Smooth muscle cell (in vitro differentiated cells): Measurements from ENCODE around the gene SNCAIP. TPM values are rescaled to one million over a fixed set of nuclear protein-coding genes. Genes with fewer than 3 reads are reported as not detected.

Experiments
- DNase-seq: peaks from one replicate; lab custom pipeline; 2025; ENCODE audit not compliant: unreplicated experiment; lab: John Stamatoyannopoulos, UW
- H2AFZ ChIP-seq: fragments of 200-600 bp; sonication (generic); 2 replicates; pipeline ENCODE4 v1.6.0; 2016; ENCODE audit warnings: antibody characterized with exemption, low read depth, mild to moderate bottlenecking
- H3F3A ChIP-seq: fragments of 200-600 bp; sonication (generic); 2 replicates; pipeline ENCODE4 v1.6.0; 2017; ENCODE audit warnings: antibody characterized with exemption, low read depth
- H3K27ac ChIP-seq: fragments of 200-600 bp; sonication (generic); 2 replicates; pipeline ENCODE4 v1.5.1; 2016; ENCODE audit warnings: low read depth, mild to moderate bottlenecking
- H3K27me3 ChIP-seq: fragments of 200-600 bp; sonication (generic); 2 replicates; pipeline ENCODE4 v1.6.1; 2016; ENCODE audit warnings: low read depth, mild to moderate bottlenecking
- H3K36me3 ChIP-seq: fragments of 200-600 bp; sonication (generic); 2 replicates; pipeline ENCODE4 v1.5.1; 2016; ENCODE audit warnings: low read depth
- H3K4me1 ChIP-seq: fragments of 200-600 bp; sonication (generic); 2 replicates; pipeline ENCODE4 v1.5.1; 2016; ENCODE audit warnings: low read depth
- H3K4me2 ChIP-seq: fragments of 200-600 bp; sonication (generic); 2 replicates; pipeline ENCODE4 v1.6.0; 2016; ENCODE audit warnings: mild to moderate bottlenecking
- H3K4me3 ChIP-seq: fragments of 200-600 bp; sonication (generic); 2 replicates; pipeline ENCODE4 v1.5.1; 2016; ENCODE audit warnings: mild to moderate bottlenecking
- H3K79me2 ChIP-seq: fragments of 200-600 bp; sonication (generic); 2 replicates; pipeline ENCODE4 v1.6.0; 2016; ENCODE audit warnings: low read depth, mild to moderate bottlenecking
- H3K9ac ChIP-seq: fragments of 200-600 bp; sonication (generic); 2 replicates; pipeline ENCODE4 v1.6.0; 2016; ENCODE audit warnings: low read depth
- H3K9me3 ChIP-seq: fragments of 200-600 bp; sonication (generic); replicated peaks from 2 replicates; pipeline ENCODE4 v1.5.1; 2016; ENCODE audit warnings: low read depth
- H4K20me1 ChIP-seq: fragments of 200-600 bp; sonication (generic); 2 replicates; pipeline ENCODE4 v1.6.0; 2016; ENCODE audit warnings: low read depth
- WGBS: methylation state at CpG from one replicate; pipeline ENCODE4 v1.1.7; 2016; ENCODE audit warnings: low lambda C conversion rate; 5-methylcytosine and 5-hydroxymethylcytosine counted together
- polyA plus RNA-seq: library from polyadenylated mRNA; unstranded; fragments of >200 nt; fragmentation: Nextera tagmentation; extraction: Ambion mirVana; gene quantifications from 2 replicates; pipeline ENCODE4 v1.2.1, GENCODE V29; 2016
- total RNA-seq: library from RNA; depleted of rRNA; stranded (reverse); fragments of >200 nt; gene quantifications from 2 replicates; pipeline ENCODE4 v1.2.3, GENCODE V29; 2014
- TF ChIP-seq, protein P1 (sequence below): fragments of 200-600 bp; sonication (generic); IDR thresholded peaks from 2 replicates; pipeline ENCODE4 v1.5.1; 2017; ENCODE audit warnings: borderline replicate concordance, mild to moderate bottlenecking, antibody characterized with exemption; ENCODE audit not compliant: insufficient read depth, poor library complexity, severe bottlenecking

The SNCAIP gene
- total and polyA plus RNA-seq, 2 experiments from 2014 or later, result 7.2 to 8.0 TPM

- peak overlapping the region; percentile 94 for H2AFZ ChIP-seq
- peak overlapping the region; percentile 78 for H3K9ac ChIP-seq
- H3K36me3 ChIP-seq, result no peaks in the 10 kb centered on the region
- WGBS, result 7% methylated on average over 10 of the region's 33 CpGs
- H3K27me3 ChIP-seq, result peaks cover 6% of the 10 kb centered on the region
- DNase-seq, result no peak
- H3K4me2 ChIP-seq, result peak overlapping the region; percentile 93
- no peaks in the 10 kb centered on the region for H3K4me1 ChIP-seq
- peak overlapping the region; percentile 73 for H3K4me3 ChIP-seq
- no peaks in the 10 kb centered on the region for H3F3A ChIP-seq
- H4K20me1 ChIP-seq, result peaks cover 11% of the 10 kb centered on the region
- H3K9me3 ChIP-seq, result no peaks in the 10 kb centered on the region
- TF ChIP-seq, protein P1, sequence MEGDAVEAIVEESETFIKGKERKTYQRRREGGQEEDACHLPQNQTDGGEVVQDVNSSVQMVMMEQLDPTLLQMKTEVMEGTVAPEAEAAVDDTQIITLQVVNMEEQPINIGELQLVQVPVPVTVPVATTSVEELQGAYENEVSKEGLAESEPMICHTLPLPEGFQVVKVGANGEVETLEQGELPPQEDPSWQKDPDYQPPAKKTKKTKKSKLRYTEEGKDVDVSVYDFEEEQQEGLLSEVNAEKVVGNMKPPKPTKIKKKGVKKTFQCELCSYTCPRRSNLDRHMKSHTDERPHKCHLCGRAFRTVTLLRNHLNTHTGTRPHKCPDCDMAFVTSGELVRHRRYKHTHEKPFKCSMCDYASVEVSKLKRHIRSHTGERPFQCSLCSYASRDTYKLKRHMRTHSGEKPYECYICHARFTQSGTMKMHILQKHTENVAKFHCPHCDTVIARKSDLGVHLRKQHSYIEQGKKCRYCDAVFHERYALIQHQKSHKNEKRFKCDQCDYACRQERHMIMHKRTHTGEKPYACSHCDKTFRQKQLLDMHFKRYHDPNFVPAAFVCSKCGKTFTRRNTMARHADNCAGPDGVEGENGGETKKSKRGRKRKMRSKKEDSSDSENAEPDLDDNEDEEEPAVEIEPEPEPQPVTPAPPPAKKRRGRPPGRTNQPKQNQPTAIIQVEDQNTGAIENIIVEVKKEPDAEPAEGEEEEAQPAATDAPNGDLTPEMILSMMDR, result no peak
- H3K79me2 ChIP-seq, result peaks cover 20% of the 10 kb centered on the region
- H3K27ac ChIP-seq, result peak overlapping the region; percentile 64
These were observed 508 bp upstream of the SNCAIP start for GRCh38 chr5:122311497-122311960.

DNA sequence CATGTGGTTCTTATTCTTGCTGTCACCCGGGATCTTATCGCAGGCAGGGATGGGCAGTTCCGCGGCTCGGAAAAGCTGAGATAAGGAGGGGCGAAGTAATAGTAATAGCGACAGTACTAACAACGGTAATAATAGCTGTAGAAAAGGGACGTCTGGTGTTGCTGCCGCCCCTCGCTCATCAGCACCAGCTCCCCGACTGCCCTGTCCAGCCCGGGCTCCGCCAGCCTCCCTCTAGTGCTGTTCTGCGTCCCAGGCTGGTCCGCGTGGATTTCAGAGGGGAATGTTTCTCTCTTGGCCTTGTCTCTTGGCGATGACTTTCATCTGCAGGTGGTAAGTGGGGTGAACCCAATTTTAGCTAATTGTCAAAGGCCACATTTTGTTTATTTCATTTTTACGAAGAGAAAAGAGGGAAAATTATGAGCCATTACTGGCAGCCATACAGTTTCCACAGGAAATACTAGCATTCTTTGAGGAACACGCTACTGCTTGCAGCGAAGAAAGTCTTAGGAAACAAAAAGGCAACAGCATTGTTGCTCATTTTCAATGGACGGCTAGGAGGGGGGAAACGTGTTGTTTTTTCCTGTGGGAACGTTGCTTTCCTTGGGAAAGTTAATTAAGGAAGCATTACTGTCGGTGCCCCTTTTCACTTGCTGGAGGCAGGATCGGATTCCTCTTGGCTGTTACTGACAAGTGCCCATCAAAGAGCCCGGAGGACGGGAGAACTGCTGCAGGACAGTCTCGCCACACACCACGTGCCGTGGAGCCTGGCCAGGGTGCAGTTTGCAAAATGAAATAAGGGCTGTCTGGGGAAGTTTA lies 762 bp downstream of the SNCAIP start:
- no peaks in the 10 kb centered on the region for H3F3A ChIP-seq
- H3K27me3 ChIP-seq, result peaks cover 6% of the 10 kb centered on the region
- H3K27ac ChIP-seq, result peak overlapping the region; percentile 20
- H3K36me3 ChIP-seq, result no peaks in the 10 kb centered on the region
- WGBS, result 3% methylated on average over 31 of the region's 31 CpGs
- peak overlapping the region; percentile 85 for H3K4me2 ChIP-seq
- no peaks in the 10 kb centered on the region for H3K4me1 ChIP-seq
- H4K20me1 ChIP-seq, result peaks cover 11% of the 10 kb centered on the region
- peak overlapping the region; percentile 80 for H2AFZ ChIP-seq
- no peak for DNase-seq
- H3K9me3 ChIP-seq, result no peaks in the 10 kb centered on the region
- H3K79me2 ChIP-seq, result peaks cover 20% of the 10 kb centered on the region
- TF ChIP-seq, protein P1, result no peak
- H3K9ac ChIP-seq, result peak overlapping the region; percentile 73
- peak overlapping the region; percentile 73 for H3K4me3 ChIP-seq

- H3K4me2 ChIP-seq, result peak overlapping the region; percentile 85
These were observed 2.0 kb downstream of the SNCAIP start for GRCh38 chr5:122314036-122314435.

More at GRCh38 chr5:122314036-122314435, 2.0 kb downstream of the SNCAIP start:
- DNase-seq, result no peak
- no peak overlapping the region for H2AFZ ChIP-seq
- peaks cover 20% of the 10 kb centered on the region for H3K79me2 ChIP-seq
- WGBS, result 94% methylated on average over 2 of the region's 2 CpGs
- peaks cover 11% of the 10 kb centered on the region for H4K20me1 ChIP-seq
- H3F3A ChIP-seq, result no peaks in the 10 kb centered on the region
- no peak overlapping the region for H3K27ac ChIP-seq
- H3K27me3 ChIP-seq, result peaks cover 6% of the 10 kb centered on the region
- H3K4me1 ChIP-seq, result no peaks in the 10 kb centered on the region
- H3K4me3 ChIP-seq, result peak overlapping the region; percentile 73
- no peaks in the 10 kb centered on the region for H3K36me3 ChIP-seq
- no peaks in the 10 kb centered on the region for H3K9me3 ChIP-seq
- no peak overlapping the region for H3K9ac ChIP-seq
- TF ChIP-seq, protein P1, result no peak
